Left colon (tissue), 2 donors: ENCODE measurements around the gene SEZ6. TPM values are rescaled to one million over a fixed set of nuclear protein-coding genes. Genes with fewer than 3 reads are reported as not detected.
A peak's percentile ranks its signal among the peaks of the same experiment; 100 is the strongest.

Experiments
- ATAC-seq: fragments of 200-7000 bp; cut with Tn5 transposase; one replicate; pipeline ENCODE4 v1.9.1; 2020; ENCODE audit warnings: mild to moderate bottlenecking, moderate library complexity
- DNase-seq, 2 donors: peaks; one replicate each; pipeline ENCODE4 v3.0.0-alpha.2; 2020
- intact Hi-C, 2 donors: fragments of 100-400 bp; cut with DNase I in 1 of 2; cut with micrococcal nuclease in 1 of 2; formaldehyde crosslinking; loops; one replicate each; pipeline versions ENCODE4 v1.11.2 to v1.14.0; 2022; cut with DNase I, micrococcal nuclease
- total RNA-seq, 2 donors: library from RNA; stranded (reverse); fragmentation: NEBNext Ultra II Directional; extraction: Animal tissue kit (Norgen Biotek cat#: 25700); gene quantifications; one replicate each; pipeline ENCODE4 v1.2.1, GENCODE V29; 2021
- donor health status: DM: no; HTN: no; CAD: no.
- donor health status: DM: yes; HTN: yes; CAD: no.

SEZ6 gene
- total RNA-seq, 2 donors from 2014 or later, result 0.46 to 0.81 TPM

GRCh38 chr17:28985950-28986713 is 19.7 kb downstream of the SEZ6 start:
- intact Hi-C loops, result no loop called here
- DNase-seq, result no peak
- ATAC-seq, result no peak

GRCh38 chr17:28983286-28984230 is 22.3 kb downstream of the SEZ6 start:
- intact Hi-C loops, result no loop called here
- no peak for ATAC-seq

GRCh38 chr17:28982131-28982793 is 23.6 kb downstream of the SEZ6 start:
- intact Hi-C loops, result no loop called here
- no peak for DNase-seq
- peak; percentile 35 for ATAC-seq

More at GRCh38 chr17:28983286-28984230, 22.3 kb downstream of the SEZ6 start:
- no peak for DNase-seq

- DNase-seq, result no peak
- no peak for ATAC-seq
- intact Hi-C loops, result no loop called here
Measured at GRCh38 chr17:28978356-28978964, 27.4 kb downstream of the SEZ6 start.

GRCh38 chr17:28977659-28978355 is 28.0 kb downstream of the SEZ6 start:
- intact Hi-C loops, result no loop called here
- DNase-seq (no peak), ATAC-seq (no peak)

- no peak for DNase-seq
- ATAC-seq, result no peak
- intact Hi-C loops, result no loop called here
Measured at GRCh38 chr17:28975646-28976045, 30.2 kb downstream of the SEZ6 start.

GRCh38 chr17:28975031-28975430 is 30.8 kb downstream of the SEZ6 start:
- intact Hi-C loops, result no loop called here
- ATAC-seq (no peak), DNase-seq (no peak)

GRCh38 chr17:28974451-28974850 is 31.4 kb downstream of the SEZ6 start:
- intact Hi-C loops, result no loop called here
- DNase-seq, result no peak

GRCh38 chr17:28973425-28973824 is 32.4 kb downstream of the SEZ6 start:
- DNase-seq, result no peak
- intact Hi-C loops, result no loop called here
- ATAC-seq, result no peak

More at GRCh38 chr17:28974451-28974850, 31.4 kb downstream of the SEZ6 start:
- no peak for ATAC-seq

GRCh38 chr17:28972437-28972836 is 33.4 kb downstream of the SEZ6 start:
- no peak for ATAC-seq
- DNase-seq, result no peak
- intact Hi-C loops, result no loop called here

- ATAC-seq (no peak), DNase-seq (no peak)
- intact Hi-C loops, result no loop called here
Measured at GRCh38 chr17:28970879-28971278, 35.0 kb downstream of the SEZ6 start.

GRCh38 chr17:28969706-28970393 is 36.0 kb downstream of the SEZ6 start:
- DNase-seq (no peak), ATAC-seq (no peak)
- intact Hi-C loops, result loop anchor here in 1 of 2 donors (5.0 kb wide), 1 partner anchor 142 kb away; no protein-coding TSS in a partner anchor

GRCh38 chr17:28968914-28969295 is 36.9 kb downstream of the SEZ6 start:
- ATAC-seq, result no peak
- intact Hi-C loops, result loop anchor here in 1 of 2 donors (5.0 kb wide), 1 partner anchor 143 kb away; no protein-coding TSS in a partner anchor

GRCh38 chr17:28968231-28968913 is 37.5 kb downstream of the SEZ6 start:
- intact Hi-C loops, result loop anchor here in 1 of 2 donors (5.0 kb wide), 1 partner anchor 144 kb away; no protein-coding TSS in a partner anchor
- DNase-seq (no peak), ATAC-seq (no peak)

More at GRCh38 chr17:28968914-28969295, 36.9 kb downstream of the SEZ6 start:
- DNase-seq, result no peak

- DNase-seq (no peak), ATAC-seq (no peak)
- intact Hi-C loops, result loop anchor here in 1 of 2 donors (5.0 kb wide), 1 partner anchor 145 kb away; no protein-coding TSS in a partner anchor
Measured at GRCh38 chr17:28967221-28968135, 38.4 kb downstream of the SEZ6 start.

- intact Hi-C loops, result loop anchor here in 1 of 2 donors (5.0 kb wide), 1 partner anchor 148 kb away; no protein-coding TSS in a partner anchor
- ATAC-seq, result no peak
- no peak for DNase-seq
Measured at GRCh38 chr17:28963841-28964240, 42.0 kb downstream of the SEZ6 start.
